Measurements from ENCODE around the gene PANK1. TPM values are rescaled to one million over a fixed set of nuclear protein-coding genes. Genes with fewer than 3 reads are reported as not detected.
"Not testable (repeated sequence)": the region's sequence is repeated elsewhere in the genome, so short reads cannot be mapped to it uniquely, and the experiment has no call there.

The PANK1 gene
- total RNA-seq, 3 donors from 2014 or later, result 23.2 to 67.4 (median 24.1) TPM

GRCh38 chr10:89622151-89622550, 22.9 kb downstream of the PANK1 start:
- ATAC-seq, result no peak
- no peak for DNase-seq
- Histone ChIP-seq H3K9me3 (peaks cover 7% of the 10 kb centered on the region), H3K4me3 (no peak overlapping the region), H3K36me3 (ENCODE audit: low read depth) (no peaks in the 10 kb centered on the region), H3K4me1 (ENCODE audit: low read depth) (no peaks in the 10 kb centered on the region)
- intact Hi-C loops (cut with DNase I, micrococcal nuclease), result no loop called here
- no peak for TF ChIP-seq CTCF (IDR thresholded peaks at IDR 0.05)

GRCh38 chr10:89621438-89621837, 23.6 kb downstream of the PANK1 start:
- H3K9me3 ChIP-seq, result peaks cover 7% of the 10 kb centered on the region
- no peak for DNase-seq

GRCh38 chr10:89620296-89620695, 24.7 kb downstream of the PANK1 start:
- DNase-seq; ATAC-seq; H3K9me3 ChIP-seq; intact Hi-C loops (cut with DNase I, micrococcal nuclease); H3K4me3 ChIP-seq; H3K4me1 ChIP-seq (ENCODE audit: low read depth); H3K36me3 ChIP-seq (ENCODE audit: low read depth): not testable (repeated sequence)

More at GRCh38 chr10:89621438-89621837, 23.6 kb downstream of the PANK1 start:
- intact Hi-C loops (cut with DNase I, micrococcal nuclease), result no loop called here
- Histone ChIP-seq H3K4me1 (ENCODE audit: low read depth) (no peaks in the 10 kb centered on the region), H3K4me3 (no peak overlapping the region), H3K36me3 (ENCODE audit: low read depth) (no peaks in the 10 kb centered on the region)
- TF ChIP-seq CTCF (IDR thresholded peaks at IDR 0.05), result no peak
- ATAC-seq, result no peak

- Histone ChIP-seq H3K4me1 (ENCODE audit: low read depth) (no peaks in the 10 kb centered on the region), H3K36me3 (ENCODE audit: low read depth) (no peaks in the 10 kb centered on the region), H3K4me3 (no peak overlapping the region), H3K9me3 (peaks cover 7% of the 10 kb centered on the region)
- intact Hi-C loops (cut with DNase I, micrococcal nuclease), result no loop called here
- no peak for DNase-seq
- no peak for TF ChIP-seq CTCF (IDR thresholded peaks at IDR 0.05)
- ATAC-seq, result no peak
These were observed 29.2 kb downstream of the PANK1 start for GRCh38 chr10:89615824-89616223.

GRCh38 chr10:89615112-89615511, 29.9 kb downstream of the PANK1 start:
- Histone ChIP-seq H3K4me3 (no peak overlapping the region), H3K4me1 (ENCODE audit: low read depth) (no peaks in the 10 kb centered on the region), H3K36me3 (ENCODE audit: low read depth) (no peaks in the 10 kb centered on the region), H3K9me3 (peaks cover 2% of the 10 kb centered on the region)
- intact Hi-C loops (cut with DNase I, micrococcal nuclease), result no loop called here
- DNase-seq (no peak), ATAC-seq (no peak)
- no peak for TF ChIP-seq CTCF (IDR thresholded peaks at IDR 0.05)

GRCh38 chr10:89613582-89613981, 31.5 kb downstream of the PANK1 start:
- TF ChIP-seq CTCF (IDR thresholded peaks at IDR 0.05), result no peak
- ATAC-seq, result no peak

More at GRCh38 chr10:89613582-89613981, 31.5 kb downstream of the PANK1 start:
- no peaks in the 10 kb centered on the region for H3K36me3 ChIP-seq (ENCODE audit: low read depth)
- H3K4me3 ChIP-seq, result no peak overlapping the region
- H3K4me1 ChIP-seq (ENCODE audit: low read depth), result no peaks in the 10 kb centered on the region
- intact Hi-C loops (cut with DNase I, micrococcal nuclease), result no loop called here
- DNase-seq, result no peak
- no peaks in the 10 kb centered on the region for H3K9me3 ChIP-seq
